Muscle of back (tissue), 13 donors: ENCODE data around the gene EIF3J. TPM values are rescaled to one million over a fixed set of nuclear protein-coding genes. Genes with fewer than 3 reads are reported as not detected.
"Not testable (repeated sequence)": the region's sequence is repeated elsewhere in the genome, so short reads cannot be mapped to it uniquely, and the experiment has no call there.

ENCODE experiments used
- DNase-seq, 3 donors: peaks; one replicate each; pipeline versions ENCODE4 v3.0.0 to v3.0.0-alpha.2; 2013
- long read RNA-seq, 9 donors: transcript quantifications; one replicate each; lab custom pipeline, GENCODE V29; 2026
- polyA plus RNA-seq, 10 donors: library from polyadenylated mRNA; unstranded; fragments of 120-200 nt; gene quantifications; one replicate each; pipeline ENCODE4 v1.2.1, GENCODE V29; 2013; ENCODE audit not compliant: insufficient read length in 10 of 10

EIF3J gene
- polyA plus RNA-seq = 100 to 1,000 TPM in 1 of 10 donors, 10 to 100 TPM in 9; 72.3 to 103 (median 90.1) TPM
- long read RNA-seq, donor 1, transcript EIF3J-201 (8 exons, 2,569 nt) = major isoform, 14 of 32 reads
- long read RNA-seq, donor 1, partial matches to known transcripts = 17 of 32 reads
- long read RNA-seq, donor 1, other reads (novel, unspliced or antisense) = 0 of 32 reads
- long read RNA-seq, donor 2, transcript EIF3J-201 (8 exons, 2,569 nt) = major isoform, 6 of 24 reads
- long read RNA-seq, donor 2, partial matches to known transcripts = 17 of 24 reads
- long read RNA-seq, donor 2, other reads (novel, unspliced or antisense) = 0 of 24 reads
- long read RNA-seq, donor 3 = 0 reads
- long read RNA-seq, donor 4, transcript EIF3J-201 (8 exons, 2,569 nt) = major isoform, 13 of 28 reads
- long read RNA-seq, donor 4, partial matches to known transcripts = 5 of 28 reads
- long read RNA-seq, donor 4, other reads (novel, unspliced or antisense) = 10 of 28 reads
- long read RNA-seq, donor 5, transcript EIF3J-201 (8 exons, 2,569 nt) = major isoform, 6 of 25 reads
- long read RNA-seq, donor 5, partial matches to known transcripts = 19 of 25 reads
- long read RNA-seq, donor 5, other reads (novel, unspliced or antisense) = 0 of 25 reads
- long read RNA-seq, donor 6, transcript EIF3J-201 (8 exons, 2,569 nt) = major isoform, 15 of 48 reads
- long read RNA-seq, donor 6, partial matches to known transcripts = 33 of 48 reads
- long read RNA-seq, donor 6, other reads (novel, unspliced or antisense) = 0 of 48 reads
- long read RNA-seq, donor 7, transcript EIF3J-201 (8 exons, 2,569 nt) = major isoform, 8 of 14 reads
- long read RNA-seq, donor 7, partial matches to known transcripts = 6 of 14 reads
- long read RNA-seq, donor 7, other reads (novel, unspliced or antisense) = 0 of 14 reads
- long read RNA-seq, donor 8, transcript EIF3J-201 (8 exons, 2,569 nt) = major isoform, 16 of 39 reads
- long read RNA-seq, donor 8, partial matches to known transcripts = 23 of 39 reads
- long read RNA-seq, donor 8, other reads (novel, unspliced or antisense) = 0 of 39 reads
- long read RNA-seq, donor 9, partial matches to known transcripts = 0 of 2 reads
- long read RNA-seq, donor 9, other reads (novel, unspliced or antisense) = 0 of 2 reads

- peak; percentile 97 to 98 (median 98) for DNase-seq
Measured at GRCh38 chr15:44536962-44537734, at the start of gene EIF3J. Gene EIF3J (plus strand): TSS chr15:44537147. CDS start chr15:44537195, 48 bp downstream.

GRCh38 chr15:44489464-44489863 is 47.5 kb upstream of the EIF3J start:
- peak in 1 of 3 donors; percentile 31 for DNase-seq

GRCh38 chr15:44490622-44491021 is 46.3 kb upstream of the EIF3J start:
- DNase-seq = no peak

- DNase-seq = no peak
Measured at GRCh38 chr15:44492040-44492439, 44.9 kb upstream of the EIF3J start.

- DNase-seq = no peak
Measured at GRCh38 chr15:44492672-44493071, 44.3 kb upstream of the EIF3J start.

- no peak for DNase-seq
Measured at GRCh38 chr15:44495562-44495961, 41.4 kb upstream of the EIF3J start.

GRCh38 chr15:44500555-44500954 is 36.4 kb upstream of the EIF3J start:
- no peak for DNase-seq

GRCh38 chr15:44501768-44502366 is 35.1 kb upstream of the EIF3J start:
- DNase-seq = peak; percentile 15 to 46 (median 20)

- no peak for DNase-seq
Measured at GRCh38 chr15:44516436-44516835, 20.5 kb upstream of the EIF3J start.

- DNase-seq = no peak
Measured at GRCh38 chr15:44519537-44519936, 17.4 kb upstream of the EIF3J start.

- DNase-seq = no peak
Measured at GRCh38 chr15:44525018-44525417, 11.9 kb upstream of the EIF3J start.

GRCh38 chr15:44527241-44527640 is 9.7 kb upstream of the EIF3J start:
- no peak for DNase-seq

- DNase-seq = no peak
Measured at GRCh38 chr15:44529864-44530604, 6.9 kb upstream of the EIF3J start.

GRCh38 chr15:44530653-44531052 is 6.3 kb upstream of the EIF3J start:
- DNase-seq = no peak

GRCh38 chr15:44532275-44532674 is 4.7 kb upstream of the EIF3J start:
- not testable (repeated sequence) for DNase-seq

GRCh38 chr15:44532689-44533088 is 4.3 kb upstream of the EIF3J start:
- no peak for DNase-seq

GRCh38 chr15:44535092-44535491 is 1.9 kb upstream of the EIF3J start:
- DNase-seq = no peak

- no peak for DNase-seq
Measured at GRCh38 chr15:44535523-44536301, 1.2 kb upstream of the EIF3J start.

- DNase-seq = peak in 1 of 3 donors; percentile 96
Measured at GRCh38 chr15:44536302-44536961, 515 bp upstream of the EIF3J start.
